Endodermal cell (in vitro differentiated cells): ENCODE measurements around the gene AFF2. TPM values are rescaled to one million over a fixed set of nuclear protein-coding genes. Genes with fewer than 3 reads are reported as not detected.
A peak's percentile ranks its signal among the peaks of the same experiment; 100 is the strongest.

Experiments used
- DNase-seq: peaks from one replicate; pipeline ENCODE4 v3.0.0-alpha.2; 2017
- H3K27ac ChIP-seq: 2 replicates; pipeline ENCODE4 v1.5.1; 2013; ENCODE audit warnings: mild to moderate bottlenecking, low read depth, low read length, moderate library complexity
- H3K27me3 ChIP-seq: 2 replicates; pipeline ENCODE4 v1.6.1; 2013; ENCODE audit warnings: mild to moderate bottlenecking, low read length, moderate library complexity; ENCODE audit not compliant: insufficient read depth, control insufficient read depth, poor library complexity, severe bottlenecking
- H3K36me3 ChIP-seq: 2 replicates; pipeline ENCODE4 v1.7.0; 2013; ENCODE audit warnings: mild to moderate bottlenecking, low read length, moderate library complexity; ENCODE audit not compliant: control insufficient read depth, insufficient read depth
- H3K4me1 ChIP-seq: one replicate; pipeline ENCODE4 v1.7.0; 2013; ENCODE audit warnings: low read length; ENCODE audit not compliant: control insufficient read depth, insufficient read depth
- H3K4me3 ChIP-seq: 2 replicates; pipeline ENCODE4 v1.5.1; 2013; ENCODE audit warnings: mild to moderate bottlenecking, low read length, moderate library complexity
- H3K9ac ChIP-seq: 2 replicates; pipeline ENCODE4 v1.6.1; 2013; ENCODE audit warnings: mild to moderate bottlenecking, low read length, moderate library complexity; ENCODE audit not compliant: poor library complexity, severe bottlenecking; ENCODE audit errors: extremely low read depth
- H3K9me3 ChIP-seq: 2 replicates; pipeline ENCODE4 v1.6.1; 2013; ENCODE audit warnings: mild to moderate bottlenecking, low read length, moderate library complexity; ENCODE audit not compliant: control insufficient read depth
- H3K27ac Mint-ChIP-seq: 2 replicates; pipeline ENCODE4 v1.8.0; 2020; ENCODE audit warnings: mixed read lengths
- H3K27me3 Mint-ChIP-seq: 2 replicates; pipeline ENCODE4 v1.8.0; 2021; ENCODE audit warnings: mild to moderate bottlenecking, mixed read lengths; ENCODE audit not compliant: insufficient read depth
- H3K36me3 Mint-ChIP-seq: 2 replicates; pipeline ENCODE4 v1.8.0; 2020; ENCODE audit warnings: low read depth, mixed read lengths
- H3K4me1 Mint-ChIP-seq: 2 replicates; pipeline ENCODE4 v1.8.0; 2020; ENCODE audit warnings: mixed read lengths
- H3K4me3 Mint-ChIP-seq: 2 replicates; pipeline ENCODE4 v1.8.0; 2020; ENCODE audit warnings: mild to moderate bottlenecking, moderate library complexity, mixed read lengths
- H3K9me3 Mint-ChIP-seq: 2 replicates; pipeline ENCODE4 v1.8.0; 2020; ENCODE audit warnings: mild to moderate bottlenecking, mixed read lengths
- WGBS, 2 experiments: methylation state at CpG; one replicate each; pipeline versions ENCODE4 v1.1.5 to v1.1.7; 2013; ENCODE audit warnings: missing lambda C conversion rate in 2 of 2, mixed read lengths in 1 of 2; ENCODE audit not compliant: insufficient coverage in 1 of 2, insufficient read length in 1 of 2; 5-methylcytosine and 5-hydroxymethylcytosine counted together
- total RNA-seq, 2 donors: library from RNA; stranded (reverse); fragmentation: NEBNext Ultra II Directional in 1 of 2; extraction: Animal tissue kit (Norgen Biotek cat#: 25700) in 1 of 2; gene quantifications; 2 replicates in 1 of 2; 3 replicates in 1 of 2; pipeline ENCODE4 v1.2.1, GENCODE V29; 2021
- TF ChIP-seq, protein P1 (sequence below): fragments of 200-600 bp; sonication (generic); conservative IDR thresholded peaks from 2 replicates; pipeline ENCODE4 v1.5.0; 2021; ENCODE audit warnings: antibody characterized with exemption, mild to moderate bottlenecking

AFF2 gene
- total RNA-seq, 2 donors from 2014 or later, result 3.7 to 5.6 TPM

DNA sequence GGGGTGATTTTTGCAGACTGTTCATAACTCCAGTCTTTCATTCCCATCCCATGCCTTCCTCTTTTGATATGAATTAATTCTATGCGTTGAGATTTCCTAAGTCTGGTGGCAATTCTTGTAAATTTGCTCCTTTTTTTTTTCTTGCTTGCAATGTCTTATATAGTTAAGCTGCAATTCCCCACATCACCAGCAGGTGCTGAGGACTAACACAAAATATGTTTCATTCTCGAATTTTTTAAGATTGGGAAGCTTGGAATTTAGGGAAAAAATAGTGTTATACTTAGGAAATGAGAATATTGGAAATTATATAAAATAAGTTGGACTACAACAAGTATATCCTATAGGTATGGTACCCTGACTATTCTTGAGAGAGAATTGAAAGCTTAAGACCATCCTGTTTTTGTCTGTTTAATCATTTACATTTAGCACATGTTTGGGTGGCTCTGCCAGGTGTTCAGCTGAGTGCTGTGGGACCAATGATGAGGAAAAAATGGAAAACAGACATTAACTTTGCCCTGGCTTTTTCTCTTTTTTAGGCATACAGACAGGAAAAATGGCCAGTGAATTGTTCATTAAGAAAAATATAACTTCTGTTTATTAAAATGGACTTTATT lies 30.2 kb downstream of the AFF2 start:
- H3K4me3 ChIP-seq, result no peak overlapping the region
- Mint-ChIP-seq H3K9me3 (peaks cover 35% of the 10 kb centered on the region), H3K4me3 (no peak overlapping the region), H3K27ac (no peak overlapping the region), H3K36me3 (no peaks in the 10 kb centered on the region), H3K27me3 (no peaks in the 10 kb centered on the region), H3K4me1 (no peaks in the 10 kb centered on the region)
- no peak overlapping the region for H3K9ac ChIP-seq
- TF ChIP-seq, protein P1, sequence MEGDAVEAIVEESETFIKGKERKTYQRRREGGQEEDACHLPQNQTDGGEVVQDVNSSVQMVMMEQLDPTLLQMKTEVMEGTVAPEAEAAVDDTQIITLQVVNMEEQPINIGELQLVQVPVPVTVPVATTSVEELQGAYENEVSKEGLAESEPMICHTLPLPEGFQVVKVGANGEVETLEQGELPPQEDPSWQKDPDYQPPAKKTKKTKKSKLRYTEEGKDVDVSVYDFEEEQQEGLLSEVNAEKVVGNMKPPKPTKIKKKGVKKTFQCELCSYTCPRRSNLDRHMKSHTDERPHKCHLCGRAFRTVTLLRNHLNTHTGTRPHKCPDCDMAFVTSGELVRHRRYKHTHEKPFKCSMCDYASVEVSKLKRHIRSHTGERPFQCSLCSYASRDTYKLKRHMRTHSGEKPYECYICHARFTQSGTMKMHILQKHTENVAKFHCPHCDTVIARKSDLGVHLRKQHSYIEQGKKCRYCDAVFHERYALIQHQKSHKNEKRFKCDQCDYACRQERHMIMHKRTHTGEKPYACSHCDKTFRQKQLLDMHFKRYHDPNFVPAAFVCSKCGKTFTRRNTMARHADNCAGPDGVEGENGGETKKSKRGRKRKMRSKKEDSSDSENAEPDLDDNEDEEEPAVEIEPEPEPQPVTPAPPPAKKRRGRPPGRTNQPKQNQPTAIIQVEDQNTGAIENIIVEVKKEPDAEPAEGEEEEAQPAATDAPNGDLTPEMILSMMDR, result peak; percentile 83
- DNase-seq, result no peak
- H3K4me1 ChIP-seq, result no peaks in the 10 kb centered on the region
- no peaks in the 10 kb centered on the region for H3K36me3 ChIP-seq
- H3K27me3 ChIP-seq, result no peaks in the 10 kb centered on the region
- H3K9me3 ChIP-seq, result no peaks in the 10 kb centered on the region
- H3K27ac ChIP-seq, result no peak overlapping the region
- 11% methylated on average over 1 of the region's 2 CpGs; no CpG with 5 or more reads in 1 of the 2 experiments for WGBS, 2 experiments

DNA sequence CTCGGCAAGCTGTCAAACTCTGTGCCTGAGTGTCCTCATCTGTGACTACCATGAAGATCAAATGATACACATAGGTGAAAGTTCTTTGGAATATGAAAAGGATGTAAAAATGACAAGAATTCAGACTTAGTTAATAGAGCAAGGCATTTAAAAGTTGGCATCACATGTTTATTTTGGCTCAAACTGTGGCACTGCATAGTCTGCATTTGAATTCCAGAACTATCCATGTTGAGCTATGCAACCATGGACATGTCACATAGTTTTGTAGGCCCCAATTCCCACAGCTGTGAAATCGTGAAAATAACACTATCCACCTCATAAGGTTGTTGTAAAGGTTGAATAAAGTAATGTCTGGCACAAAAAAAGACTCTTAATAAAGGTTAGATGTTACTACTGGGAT lies 33.9 kb downstream of the AFF2 start:
- Histone ChIP-seq H3K27ac (no peak overlapping the region), H3K9ac (no peak overlapping the region), H3K36me3 (no peaks in the 10 kb centered on the region), H3K4me3 (no peak overlapping the region), H3K4me1 (no peaks in the 10 kb centered on the region), H3K27me3 (no peaks in the 10 kb centered on the region), H3K9me3 (no peaks in the 10 kb centered on the region)
- H3K4me3 Mint-ChIP-seq, result no peak overlapping the region
- no peaks in the 10 kb centered on the region for H3K36me3 Mint-ChIP-seq
- 90% methylated on average over 1 of the region's 2 CpGs; no CpG with 5 or more reads in 1 of the 2 experiments for WGBS, 2 experiments
- H3K4me1 Mint-ChIP-seq, result peaks cover 8% of the 10 kb centered on the region
- peaks cover 40% of the 10 kb centered on the region for H3K9me3 Mint-ChIP-seq
- H3K27ac Mint-ChIP-seq, result no peak overlapping the region
- no peak for DNase-seq
- TF ChIP-seq, protein P1, result no peak
- no peaks in the 10 kb centered on the region for H3K27me3 Mint-ChIP-seq

DNA sequence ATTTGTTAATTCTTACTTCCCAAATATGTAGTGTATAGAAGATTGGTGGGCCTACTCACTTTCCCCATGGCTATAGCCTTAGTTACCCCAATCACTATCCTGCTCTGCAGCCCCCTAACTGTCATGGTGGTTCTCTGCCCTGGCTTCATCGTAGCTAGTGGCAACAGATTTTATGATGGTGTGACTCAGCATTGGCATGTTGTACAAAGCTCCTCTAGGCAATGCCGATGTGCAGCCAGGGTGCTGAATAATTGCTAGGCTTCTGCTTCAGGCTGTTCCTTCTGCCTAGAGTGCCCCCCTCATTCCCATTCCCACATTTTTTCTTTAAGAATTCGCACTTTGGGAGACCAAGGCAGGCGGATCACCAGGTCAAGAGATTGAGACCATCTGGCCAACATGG lies 35.2 kb downstream of the AFF2 start:
- Histone ChIP-seq H3K27me3 (no peaks in the 10 kb centered on the region), H3K9ac (no peak overlapping the region), H3K36me3 (no peaks in the 10 kb centered on the region), H3K27ac (no peak overlapping the region), H3K4me3 (no peak overlapping the region), H3K4me1 (peaks cover 3% of the 10 kb centered on the region), H3K9me3 (no peaks in the 10 kb centered on the region)
- no peaks in the 10 kb centered on the region for H3K27me3 Mint-ChIP-seq
- H3K36me3 Mint-ChIP-seq, result no peaks in the 10 kb centered on the region
- DNase-seq, result no peak
- H3K4me1 Mint-ChIP-seq, result peaks cover 13% of the 10 kb centered on the region
- H3K27ac Mint-ChIP-seq, result no peak overlapping the region
- H3K9me3 Mint-ChIP-seq, result peaks cover 38% of the 10 kb centered on the region
- H3K4me3 Mint-ChIP-seq, result no peak overlapping the region
- TF ChIP-seq, protein P1, result no peak
- 100% methylated on average over 4 of the region's 4 CpGs; no CpG with 5 or more reads in 1 of the 2 experiments for WGBS, 2 experiments
